Activated CD4-positive, alpha-beta T cell treated with anti-CD3 and anti-CD28 coated beads, Interleukin-2, amount 50 U/mL, for 48 hours (primary cell): ENCODE data around the gene JOSD2.

Experiments
- DNase-seq, 2 experiments: peaks; one replicate each; pipeline ENCODE4 v3.0.0-alpha.2; 2020

The JOSD2 gene

GRCh38 chr19:50512999-50513745, 2.2 kb upstream of the JOSD2 start:
- DNase-seq: no peak

DNA sequence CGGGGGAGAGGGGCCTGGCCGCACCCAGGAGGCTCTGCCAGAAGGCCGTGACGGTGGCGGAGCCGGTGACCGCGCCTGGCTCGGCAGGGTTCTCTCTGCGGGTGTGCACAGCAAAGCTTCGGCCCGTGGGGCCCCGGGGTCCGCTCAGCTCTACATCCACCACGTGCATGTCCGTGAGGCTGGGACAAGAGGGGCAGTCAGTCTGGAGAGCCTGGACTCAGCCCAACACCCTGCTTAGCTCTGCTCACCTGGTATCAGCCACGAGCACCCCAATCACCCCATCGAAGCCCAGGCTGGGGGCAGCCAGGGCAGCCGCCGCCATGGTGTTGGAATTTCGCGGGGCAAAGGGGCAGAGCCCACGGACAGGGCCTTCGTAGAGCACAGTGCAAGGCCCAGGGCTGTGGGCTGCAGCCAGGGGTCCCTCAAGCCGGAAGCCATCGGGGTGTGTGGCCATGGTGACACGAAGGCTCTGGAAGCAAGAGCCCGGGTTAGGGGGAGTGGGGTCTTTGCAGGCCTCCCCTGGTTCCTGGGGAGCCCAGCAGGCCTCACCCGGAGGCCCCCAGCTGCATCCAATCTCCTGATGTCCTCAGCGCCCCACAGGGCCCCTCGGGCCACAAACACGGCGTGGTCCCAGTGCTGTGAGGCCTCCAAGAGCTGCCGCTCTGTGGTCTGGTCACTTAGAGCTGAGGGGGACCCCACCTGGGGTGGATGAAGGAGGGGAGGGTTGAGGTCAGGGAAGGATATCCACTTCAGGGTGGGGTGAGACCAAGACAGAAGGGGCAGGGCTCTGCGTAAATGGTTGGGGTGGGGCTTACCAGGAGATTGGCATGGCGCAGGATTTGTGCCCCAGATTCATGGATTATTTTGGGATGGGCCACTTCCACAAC, 1.4 kb upstream of the JOSD2 start:
- DNase-seq: no peak

GRCh38 chr19:50510700-50511068, 307 bp downstream of the JOSD2 start:
- DNase-seq: no peak

DNA sequence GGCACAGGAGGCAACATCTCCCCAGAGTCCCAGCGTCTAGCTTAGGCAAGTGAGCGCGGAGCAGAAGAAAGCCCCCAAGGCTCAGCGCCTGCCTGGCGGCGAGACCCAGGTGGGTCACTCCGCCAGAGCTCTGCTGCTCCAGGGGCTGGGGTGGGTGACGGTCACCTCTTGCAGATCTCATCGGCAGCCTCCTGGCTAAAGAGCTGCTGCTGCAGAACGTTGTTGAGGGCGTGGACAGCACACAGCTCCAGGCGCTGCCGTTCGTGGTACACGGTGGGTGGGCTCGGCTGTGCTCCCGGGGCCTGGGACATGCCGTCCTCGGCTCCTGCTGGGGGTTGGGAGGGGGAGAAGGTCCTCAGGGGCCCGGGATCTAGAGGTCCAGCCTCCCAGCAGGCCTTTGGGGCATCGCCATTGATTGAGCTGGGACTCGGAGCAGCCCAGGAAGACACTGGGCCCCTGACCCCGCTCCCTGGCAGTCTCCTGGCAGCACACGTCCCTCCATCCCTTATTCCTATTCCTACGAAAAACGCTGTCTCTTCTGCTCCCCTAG, 795 bp downstream of the JOSD2 start:
- no peak for DNase-seq

- no peak for DNase-seq
Measured at GRCh38 chr19:50509366-50509765, 1.6 kb downstream of the JOSD2 start.

GRCh38 chr19:50508843-50509190, 2.2 kb downstream of the JOSD2 start:
- no peak for DNase-seq

- DNase-seq: no peak
Measured at GRCh38 chr19:50507376-50507775, 3.6 kb downstream of the JOSD2 start.

DNA sequence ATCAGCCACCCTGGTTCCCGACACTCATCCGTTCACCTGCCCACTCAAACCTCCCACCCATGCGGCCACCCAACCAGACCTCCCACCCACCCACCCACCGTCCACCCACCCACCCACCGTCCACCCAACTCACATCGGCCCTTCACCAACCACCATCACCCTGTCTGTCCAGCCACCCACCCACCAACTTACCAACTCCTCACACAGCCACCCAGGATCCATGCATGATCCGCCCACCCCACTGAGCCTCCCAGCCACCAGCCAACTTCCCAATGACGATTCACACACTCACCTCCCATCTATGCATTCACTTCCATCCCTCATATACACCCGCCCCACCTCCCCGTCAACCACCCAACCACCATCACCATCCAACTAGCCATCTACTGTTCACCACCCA, 4.3 kb downstream of the JOSD2 start:
- no peak for DNase-seq

GRCh38 chr19:50505856-50506611, 5.0 kb downstream of the JOSD2 start:
- DNase-seq: no peak

DNA sequence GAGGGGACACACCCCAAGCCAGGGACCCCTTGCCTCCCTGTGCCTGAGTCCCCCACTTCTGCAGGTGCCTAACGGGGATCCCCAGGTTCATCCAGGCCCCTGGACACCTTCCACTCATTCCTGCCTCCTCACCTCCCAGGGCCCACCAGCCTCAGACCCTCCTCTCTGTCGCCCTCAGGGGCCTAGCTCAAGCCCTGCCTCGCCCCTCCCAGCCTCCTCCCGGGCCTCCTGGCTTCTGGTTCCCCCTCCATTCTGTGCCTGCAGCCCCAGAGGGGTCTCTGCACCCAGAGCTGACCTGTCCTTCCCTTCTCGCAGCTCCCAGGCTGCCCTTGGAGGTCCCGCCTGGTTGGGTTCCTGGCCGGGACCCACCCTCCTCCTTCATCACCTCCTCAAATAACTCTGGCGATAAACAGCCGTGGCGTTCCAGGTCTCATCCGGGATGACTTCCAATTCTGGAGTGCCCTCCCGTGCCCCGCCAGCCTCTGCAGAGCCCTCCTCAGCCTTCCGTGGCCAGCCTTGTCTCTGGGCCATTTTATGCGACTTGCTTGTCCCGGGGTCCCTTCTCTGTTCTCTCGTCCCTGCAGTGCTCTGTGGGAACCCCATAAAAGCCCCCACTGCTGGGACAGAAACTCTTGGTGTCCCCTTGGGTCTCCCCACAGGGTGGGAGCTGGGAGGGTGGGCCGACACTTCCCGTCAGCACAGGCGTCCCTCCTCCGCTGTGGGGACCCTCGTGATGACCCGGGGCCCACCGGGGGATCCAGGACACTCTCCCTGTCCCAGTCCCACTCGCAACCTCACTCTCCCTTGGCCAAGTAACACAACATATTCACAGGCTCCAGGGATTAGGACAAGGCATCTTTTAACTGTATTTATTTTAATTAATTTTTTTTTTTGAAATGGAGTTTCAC, 9.2 kb downstream of the JOSD2 start:
- no peak for DNase-seq

DNA sequence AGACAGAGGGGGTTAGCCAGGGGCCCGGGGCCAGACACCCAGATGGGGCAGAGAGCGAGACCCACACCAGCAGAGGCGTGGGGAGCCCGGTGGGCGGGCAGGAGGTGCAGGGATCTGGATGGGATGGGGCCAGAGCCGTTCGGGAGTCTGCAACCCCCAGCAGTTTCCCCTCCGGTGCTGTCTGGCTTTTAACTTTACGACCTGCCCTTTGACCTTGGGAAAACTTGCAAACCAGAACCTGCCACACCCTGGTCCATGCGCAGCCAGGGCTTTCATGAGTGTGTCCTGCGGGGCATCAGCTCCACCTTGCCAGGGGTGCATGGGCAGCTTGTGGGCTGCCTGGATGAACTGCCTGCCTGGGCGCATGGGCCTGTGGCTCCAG, 9.8 kb downstream of the JOSD2 start:
- DNase-seq: no peak

DNA sequence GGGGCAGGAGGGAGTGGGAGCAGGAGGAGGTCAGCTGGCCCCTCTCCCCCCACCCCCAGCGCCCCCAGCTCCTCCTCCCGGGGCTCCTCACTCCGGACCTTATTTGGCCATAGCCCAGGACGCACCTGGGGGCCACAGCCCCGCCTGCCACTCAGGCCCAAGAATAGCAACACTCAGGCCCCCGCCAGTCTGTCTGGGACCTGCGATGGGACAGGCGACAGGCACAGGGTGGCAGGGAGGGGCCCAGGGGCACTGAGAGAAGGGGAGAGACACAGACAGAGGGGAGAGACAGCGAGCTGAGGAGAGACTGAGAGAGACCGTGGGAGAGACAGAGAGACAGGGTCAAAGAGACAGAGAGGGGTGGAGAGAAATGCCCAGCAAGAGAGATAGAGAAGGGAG, 10.2 kb downstream of the JOSD2 start:
- DNase-seq: no peak

DNA sequence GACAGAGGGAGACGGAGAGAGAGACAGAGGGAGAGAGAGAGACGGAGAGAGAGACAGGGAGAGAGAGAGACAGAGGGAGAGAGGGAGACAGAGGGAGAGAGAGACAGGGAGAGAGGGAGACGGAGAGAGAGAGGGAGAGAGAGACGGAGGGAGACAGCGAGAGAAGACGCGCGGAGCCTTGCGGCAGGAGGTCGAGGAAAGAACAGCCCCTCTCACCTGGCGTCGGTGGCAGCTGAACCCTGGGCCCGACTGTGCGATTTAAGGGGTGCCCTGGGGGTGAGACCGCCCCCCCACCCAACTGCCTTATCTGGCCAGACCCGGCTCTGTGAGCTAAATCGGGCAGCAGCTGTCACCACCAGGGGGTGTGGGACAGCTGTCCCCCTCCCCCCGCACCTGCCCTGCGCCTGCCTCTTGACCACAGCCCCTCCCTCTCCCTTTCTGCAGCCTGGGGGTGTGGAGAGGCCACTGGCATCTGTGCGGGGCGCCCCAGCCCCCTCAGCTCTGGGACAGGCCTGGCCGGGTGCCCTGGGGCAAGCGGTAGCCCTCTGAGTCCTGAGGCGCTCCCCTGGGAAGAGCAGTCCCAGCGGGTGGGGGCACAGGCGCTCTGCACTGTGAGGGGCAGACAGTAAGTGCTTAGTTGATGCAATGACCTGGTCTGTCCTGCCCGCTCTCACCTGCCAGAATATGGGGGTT, 10.8 kb downstream of the JOSD2 start:
- no peak for DNase-seq

- DNase-seq: no peak
Measured at GRCh38 chr19:50498219-50499056, 12.6 kb downstream of the JOSD2 start.

DNA sequence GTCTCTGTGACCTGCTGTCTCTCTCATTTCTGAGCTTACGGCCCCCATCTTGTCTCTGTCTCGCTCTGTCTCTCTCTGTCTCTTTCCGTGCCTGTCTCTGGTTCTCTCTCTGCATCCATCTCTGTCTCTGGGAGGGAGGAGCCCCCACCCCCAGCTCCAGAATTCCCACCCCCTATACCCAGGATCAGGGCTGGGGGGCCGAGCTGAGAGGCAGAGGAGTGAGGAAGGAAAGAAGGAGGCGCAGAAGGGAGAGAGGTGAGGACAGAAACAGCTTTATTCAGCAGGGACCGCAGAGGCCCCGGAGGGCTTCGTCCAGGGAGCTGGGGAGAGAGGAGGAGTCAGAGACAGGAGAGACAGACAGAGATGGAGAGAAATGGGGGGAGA, 14.0 kb downstream of the JOSD2 start:
- DNase-seq: no peak

DNA sequence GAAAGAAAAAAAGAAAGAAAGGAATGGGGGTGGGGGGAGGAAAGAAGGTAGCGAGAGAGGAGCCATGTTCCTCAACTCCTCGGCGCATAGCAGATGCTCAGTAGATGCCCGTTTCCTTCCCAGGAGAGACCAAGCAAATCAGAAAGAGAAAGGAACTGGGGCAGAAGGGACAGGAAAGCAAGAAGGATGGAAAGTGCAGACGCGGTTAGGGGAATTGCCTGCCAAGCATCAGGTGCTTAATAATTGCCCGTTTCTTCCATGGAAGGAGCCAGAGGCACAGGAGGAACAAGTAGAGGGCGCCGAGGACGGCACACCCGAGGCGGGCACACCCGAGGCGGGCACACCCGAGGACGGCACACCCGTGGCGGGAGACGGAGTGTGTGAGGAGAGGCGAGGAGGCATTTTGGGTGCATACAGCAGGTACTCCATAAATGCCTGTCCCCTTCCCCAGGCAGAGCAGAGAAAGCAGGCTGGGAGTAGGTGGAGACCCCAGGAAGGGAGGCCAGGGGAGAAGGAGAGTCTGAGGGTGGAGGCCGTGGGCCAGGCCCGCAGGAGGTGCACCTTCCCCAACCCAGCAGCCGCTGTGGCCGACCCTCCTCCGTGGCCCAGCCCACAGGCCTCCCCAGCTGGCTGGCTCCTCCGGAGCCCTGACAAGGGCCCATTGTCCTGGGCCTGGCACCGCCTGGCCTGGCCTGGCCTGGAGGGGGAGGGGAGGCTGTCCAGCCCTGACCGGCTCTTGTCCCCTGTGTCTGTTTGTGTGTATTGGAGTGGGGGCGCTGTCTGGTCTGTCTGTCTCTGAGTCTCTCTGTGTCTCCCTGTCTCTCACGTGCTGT, 14.6 kb downstream of the JOSD2 start:
- DNase-seq: no peak

DNA sequence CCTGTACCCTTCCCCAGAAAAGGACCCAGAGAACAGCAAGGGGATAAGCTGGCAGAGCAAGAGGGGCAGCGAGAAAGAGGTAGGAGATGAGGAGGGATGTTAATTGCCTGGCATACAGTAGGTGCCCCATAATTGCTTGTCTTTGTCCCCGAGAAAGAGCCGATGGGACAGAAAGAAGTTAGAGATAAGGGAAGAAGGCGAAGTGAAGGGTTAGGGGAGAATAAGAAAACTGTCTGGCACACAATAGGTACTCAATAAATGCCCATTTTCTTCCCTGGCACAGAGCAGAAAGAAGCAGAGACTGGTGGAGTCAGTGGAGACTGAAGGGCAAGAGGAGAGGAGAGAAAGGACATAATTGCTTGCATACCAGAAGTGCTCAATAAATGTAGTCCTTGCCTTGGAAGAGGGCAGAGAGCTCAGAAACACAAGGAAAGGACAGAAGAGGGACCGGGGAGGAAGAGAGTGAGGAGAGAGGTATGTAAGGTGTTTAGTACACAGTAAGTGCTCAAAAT, 15.9 kb downstream of the JOSD2 start:
- DNase-seq: no peak

- DNase-seq: no peak
Measured at GRCh38 chr19:50494186-50495019, 16.6 kb downstream of the JOSD2 start.

GRCh38 chr19:50493171-50493570, 17.8 kb downstream of the JOSD2 start:
- DNase-seq: no peak
